ENCODE measurements around the gene HCFC2. TPM values are rescaled to one million over a fixed set of nuclear protein-coding genes. Genes with fewer than 3 reads are reported as not detected.
"Not testable (repeated sequence)": the region's sequence is repeated elsewhere in the genome, so short reads cannot be mapped to it uniquely, and the experiment has no call there.

The HCFC2 gene
- 16.8 and 17.4 TPM in 2 replicates for total RNA-seq

DNA sequence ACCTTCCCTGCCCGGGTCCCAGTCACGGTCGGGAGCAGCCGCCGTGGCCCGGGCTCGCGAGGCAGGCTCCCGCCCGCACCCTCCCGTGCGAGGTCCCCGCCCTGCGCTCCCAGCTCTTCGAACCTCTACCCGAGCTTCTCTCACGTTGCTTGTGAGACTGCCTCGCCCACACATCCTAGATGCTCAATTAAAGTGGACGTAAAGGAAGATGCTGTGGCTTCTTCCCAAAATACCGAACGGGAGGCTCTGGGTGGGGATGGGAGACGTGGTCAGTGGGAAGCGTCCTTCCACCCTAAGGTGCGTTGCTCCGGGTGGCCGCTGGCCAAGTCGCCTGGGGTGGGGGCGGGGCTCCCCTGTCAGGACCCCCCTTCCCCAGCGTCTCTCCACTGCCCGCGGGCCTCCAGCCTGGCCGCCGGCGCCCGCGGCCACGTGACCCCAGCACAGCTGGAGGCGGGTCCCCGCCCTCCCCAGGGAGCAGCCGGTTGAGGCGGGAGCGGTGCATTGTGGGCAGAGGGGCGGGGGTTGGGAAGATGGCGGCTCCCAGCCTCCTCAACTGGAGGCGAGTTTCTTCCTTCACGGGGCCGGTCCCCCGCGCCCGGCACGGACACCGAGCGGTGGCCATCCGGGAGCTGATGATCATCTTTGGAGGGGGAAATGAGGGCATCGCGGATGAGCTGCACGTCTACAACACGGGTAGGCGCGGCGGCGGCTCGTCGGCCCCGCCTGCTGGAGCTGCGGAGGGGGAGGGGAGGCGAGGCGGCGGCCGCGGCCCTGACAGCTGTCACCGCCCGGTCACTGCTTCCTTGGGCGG, at the start of gene HCFC2:
HCFC2 (plus strand) TSS at position 501 of the 811 bp plus-strand sequence; CDS start at position 531, 30 bp downstream.
- DNase-seq (ENCODE audit: low read depth in 2 of 2) = peak; percentile 53 to 87

GRCh38 chr12:104021862-104022261, 42.5 kb upstream of the HCFC2 start:
- DNase-seq (ENCODE audit: low read depth in 2 of 2) = not testable (repeated sequence)

GRCh38 chr12:104022786-104023185, 41.5 kb upstream of the HCFC2 start:
- no peak for DNase-seq (ENCODE audit: low read depth in 2 of 2)

- no peak for DNase-seq (ENCODE audit: low read depth in 2 of 2)
Measured at GRCh38 chr12:104023710-104024109, 40.6 kb upstream of the HCFC2 start.

GRCh38 chr12:104024348-104024747, 40.0 kb upstream of the HCFC2 start:
- no peak for DNase-seq (ENCODE audit: low read depth in 2 of 2)

DNA sequence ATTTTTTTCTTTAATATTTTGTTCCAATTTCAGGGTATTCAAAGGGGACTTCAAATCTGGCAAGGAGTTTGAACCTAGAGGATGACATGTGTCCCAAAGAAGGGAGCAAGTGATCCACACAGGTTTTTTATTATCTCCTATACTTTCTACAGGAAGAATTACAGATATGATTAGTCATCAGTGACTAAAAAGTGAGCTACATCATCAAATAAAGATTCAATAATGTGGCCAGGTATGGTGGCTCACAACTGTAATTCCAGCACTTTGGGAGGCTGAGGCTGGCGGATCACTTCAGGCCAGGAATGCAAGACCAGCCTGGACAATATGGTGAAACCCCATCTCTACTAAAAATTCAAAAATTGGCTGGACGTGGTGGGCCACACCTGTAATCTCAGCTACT, 38.6 kb upstream of the HCFC2 start:
- no peak for DNase-seq (ENCODE audit: low read depth in 2 of 2)

DNA sequence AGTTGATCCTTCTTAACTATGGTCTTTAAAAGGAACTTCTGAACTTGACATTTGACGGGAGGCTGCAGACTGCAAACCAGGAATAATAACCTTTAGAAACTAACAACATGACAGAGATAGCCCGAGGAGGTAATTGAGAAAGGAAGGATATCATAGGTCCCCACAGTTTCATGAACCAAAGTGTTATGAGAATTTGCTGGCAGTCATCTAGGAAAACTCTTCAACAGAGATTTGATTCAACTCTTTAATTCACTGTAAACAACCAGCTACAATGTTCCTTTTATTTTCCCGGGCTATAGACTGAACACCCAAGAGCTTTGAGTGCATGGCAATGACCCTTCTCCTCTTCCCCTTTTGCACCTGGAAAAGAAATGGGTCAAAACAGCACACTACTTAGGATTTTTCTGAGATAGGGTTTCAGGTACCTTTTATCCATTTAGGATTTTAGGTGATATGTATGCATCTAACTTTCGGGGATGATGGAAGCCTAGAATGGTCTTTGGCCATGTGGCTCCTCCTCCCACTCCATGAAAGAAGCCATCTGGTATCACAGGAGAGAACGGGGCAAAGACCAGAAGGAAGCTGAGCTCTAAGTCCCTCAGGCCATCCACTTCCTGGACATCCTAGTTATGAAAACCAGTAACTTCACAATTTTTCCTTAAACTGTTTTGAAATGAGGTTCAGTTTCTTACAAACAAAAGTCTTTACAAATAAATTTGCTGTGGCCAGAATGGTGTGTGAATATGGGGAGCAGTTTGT, 37.3 kb upstream of the HCFC2 start:
- DNase-seq (ENCODE audit: low read depth in 2 of 2) = no peak

DNA sequence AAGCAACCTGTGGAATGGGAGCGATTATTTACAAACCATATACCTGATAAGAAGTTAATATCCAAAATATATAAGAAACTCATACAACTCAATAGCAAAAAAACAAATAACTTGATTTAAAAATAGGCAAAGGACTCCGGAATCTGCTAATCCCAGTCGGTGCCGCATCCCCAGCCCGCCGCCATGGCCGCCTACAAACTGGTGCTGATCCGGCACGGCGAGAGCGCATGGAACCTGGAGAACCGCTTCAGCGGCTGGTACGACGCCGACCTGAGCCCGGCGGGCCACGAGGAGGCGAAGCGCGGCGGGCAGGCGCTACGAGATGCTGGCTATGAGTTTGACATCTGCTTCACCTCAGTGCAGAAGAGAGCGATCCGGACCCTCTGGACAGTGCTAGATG, 33.7 kb upstream of the HCFC2 start:
- not testable (repeated sequence) for DNase-seq (ENCODE audit: low read depth in 2 of 2)

- DNase-seq (ENCODE audit: low read depth in 2 of 2) = not testable (repeated sequence)
Measured at GRCh38 chr12:104036143-104036542, 28.2 kb upstream of the HCFC2 start.

GRCh38 chr12:104039769-104040168, 24.6 kb upstream of the HCFC2 start:
- not testable (repeated sequence) for DNase-seq (ENCODE audit: low read depth in 2 of 2)

DNA sequence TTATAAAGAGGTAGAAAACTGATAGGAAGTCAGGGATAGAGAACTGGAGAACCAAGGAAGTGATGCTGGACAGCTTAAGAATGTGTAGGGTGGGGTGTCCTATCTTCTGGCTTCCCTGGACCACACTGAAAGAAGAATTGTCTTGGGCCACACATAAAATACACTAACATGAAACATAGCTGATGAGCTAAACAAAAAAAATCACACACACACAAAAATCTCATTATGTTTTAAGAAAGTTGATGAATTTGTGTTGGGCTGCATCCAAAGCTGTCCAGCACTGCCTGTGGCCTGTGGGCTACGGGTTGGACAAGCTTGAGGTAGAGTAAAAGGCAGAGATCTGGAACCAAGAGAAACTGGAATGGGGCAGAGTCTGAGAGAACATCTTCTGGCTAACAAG, 21.8 kb upstream of the HCFC2 start:
- DNase-seq (ENCODE audit: low read depth in 2 of 2) = no peak

- DNase-seq (ENCODE audit: low read depth in 2 of 2) = no peak
Measured at GRCh38 chr12:104044158-104044557, 20.2 kb upstream of the HCFC2 start.

DNA sequence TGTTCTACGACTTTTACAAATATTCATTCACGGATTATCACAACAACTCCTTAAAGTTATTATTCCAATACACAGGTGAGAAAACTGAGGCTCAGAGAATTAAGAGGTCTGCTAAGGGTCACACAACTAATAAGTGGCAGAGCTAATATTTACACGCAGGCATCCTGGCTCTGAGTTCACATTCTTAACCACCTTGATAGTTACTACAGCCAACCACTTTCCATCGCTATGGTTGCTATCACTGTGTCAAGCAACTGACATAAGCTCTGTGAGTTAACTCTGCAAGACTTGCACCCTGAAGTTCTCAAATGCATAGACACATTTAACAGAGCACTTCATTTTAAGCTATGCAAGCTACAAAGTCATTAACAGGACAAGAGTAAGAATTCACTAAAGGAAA, 18.0 kb upstream of the HCFC2 start:
- DNase-seq (ENCODE audit: low read depth in 2 of 2) = no peak

DNA sequence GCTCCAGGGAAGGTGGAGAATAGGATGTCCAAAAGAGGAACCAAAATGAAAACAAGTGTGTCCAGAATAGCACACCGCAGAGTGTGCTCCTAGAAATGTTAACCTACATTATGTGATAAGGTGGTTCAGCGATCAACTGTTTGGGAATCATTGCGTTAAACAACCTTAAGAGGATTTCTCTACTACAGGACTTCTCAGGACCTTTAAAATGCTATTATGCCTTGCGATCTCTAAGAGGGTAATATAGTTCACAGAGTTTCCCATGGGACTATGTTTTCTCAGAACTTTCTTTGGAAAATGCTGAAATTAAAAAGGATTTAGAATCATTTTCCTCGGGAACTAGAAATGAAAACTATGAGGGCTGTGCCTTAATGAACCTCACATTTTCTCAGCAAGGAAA, 16.2 kb upstream of the HCFC2 start:
- no peak for DNase-seq (ENCODE audit: low read depth in 2 of 2)

GRCh38 chr12:104048811-104049210, 15.5 kb upstream of the HCFC2 start:
- DNase-seq (ENCODE audit: low read depth in 2 of 2) = no peak

DNA sequence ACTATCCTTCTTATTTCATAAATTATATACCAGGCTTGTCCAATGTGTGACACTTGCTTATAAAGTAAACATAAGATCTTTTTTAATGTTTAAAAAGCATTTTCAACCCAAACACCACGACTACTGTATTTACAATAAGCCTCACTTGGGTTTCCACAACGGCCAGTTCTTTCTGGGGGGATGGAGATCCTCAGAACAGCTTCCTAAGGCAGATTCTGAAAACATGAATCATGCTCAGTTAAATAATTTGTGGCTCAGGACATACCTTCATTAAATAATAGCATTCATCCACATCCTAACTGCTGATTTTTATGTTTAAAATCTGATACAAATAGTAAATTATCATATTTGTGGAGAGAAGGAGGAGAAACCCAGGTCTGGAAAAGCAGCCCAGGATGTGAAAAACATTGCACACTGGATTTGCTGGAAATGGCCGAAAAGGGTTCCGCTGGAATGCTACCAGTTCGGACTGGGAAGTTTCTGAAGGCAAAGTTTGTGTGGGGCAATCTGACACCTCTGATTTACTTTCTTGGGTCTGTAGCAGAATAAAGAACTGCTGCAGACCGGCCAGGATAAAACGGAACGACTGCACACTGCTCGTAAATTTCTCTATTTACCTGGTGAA, 14.9 kb upstream of the HCFC2 start:
- no peak for DNase-seq (ENCODE audit: low read depth in 2 of 2)

DNA sequence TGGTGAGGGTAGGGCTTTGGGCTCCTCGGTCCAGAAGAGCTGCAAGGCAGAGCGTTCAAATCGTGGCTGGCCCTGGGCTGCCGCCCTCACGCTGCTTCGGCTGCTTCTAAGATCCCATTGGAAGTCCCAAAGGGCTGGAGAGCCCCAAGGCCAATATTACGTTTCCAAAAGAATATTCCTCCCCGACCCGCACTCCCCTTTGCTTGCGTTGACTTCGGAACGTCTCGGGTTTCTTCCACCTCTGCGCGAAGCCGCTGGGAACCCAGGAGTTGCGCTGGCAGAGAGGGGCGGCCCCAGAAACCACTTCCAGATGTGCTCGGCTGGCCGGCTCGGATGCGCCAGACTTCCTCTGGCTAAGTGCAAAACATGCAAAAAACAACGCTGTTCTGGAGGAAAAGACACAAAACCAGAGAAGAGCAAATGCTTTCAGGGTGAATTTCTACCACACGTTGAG, 14.4 kb upstream of the HCFC2 start, which contains the start of gene GLT8D2:
GLT8D2 (minus strand) TSS at position 285 of the 454 bp plus-strand sequence. CDS start 30,539 bp downstream, outside the sequence.
- DNase-seq (ENCODE audit: low read depth in 2 of 2) = peak in 1 of 2 donors; percentile 18

GRCh38 chr12:104050436-104050835, 13.9 kb upstream of the HCFC2 start:
- DNase-seq (ENCODE audit: low read depth in 2 of 2) = no peak

DNA sequence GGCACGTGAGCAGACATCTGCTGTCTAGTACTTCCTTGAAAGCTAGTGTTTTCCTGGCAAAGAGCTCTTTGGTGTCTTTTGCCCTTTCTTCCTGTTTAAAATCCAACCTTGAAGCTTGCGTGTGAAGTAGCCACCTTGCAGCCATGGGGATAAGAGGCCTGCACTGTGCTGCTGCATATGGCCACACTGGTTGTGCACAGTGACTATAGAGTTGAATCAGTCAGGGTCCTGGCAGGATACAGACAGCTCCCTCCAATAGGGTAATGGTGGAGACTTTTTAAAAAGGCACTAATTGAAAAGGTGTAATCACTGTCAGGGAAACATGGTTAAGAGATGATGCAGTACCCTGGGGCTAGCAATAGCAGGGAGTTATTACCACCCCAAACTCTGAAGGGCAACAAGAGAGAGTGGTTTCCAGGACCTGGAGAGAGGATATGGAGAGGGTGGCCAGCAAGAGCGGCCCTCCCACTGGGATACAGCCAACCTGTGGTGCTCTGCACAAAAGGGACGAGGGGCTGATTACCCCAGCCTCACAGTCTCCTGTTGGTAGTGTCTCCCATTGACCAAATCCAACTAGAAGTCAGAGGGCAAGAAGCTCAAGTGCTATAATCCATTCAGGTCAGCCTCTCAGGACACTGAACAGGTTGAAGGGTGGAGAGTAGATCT, 9.5 kb upstream of the HCFC2 start:
- no peak for DNase-seq (ENCODE audit: low read depth in 2 of 2)

DNA sequence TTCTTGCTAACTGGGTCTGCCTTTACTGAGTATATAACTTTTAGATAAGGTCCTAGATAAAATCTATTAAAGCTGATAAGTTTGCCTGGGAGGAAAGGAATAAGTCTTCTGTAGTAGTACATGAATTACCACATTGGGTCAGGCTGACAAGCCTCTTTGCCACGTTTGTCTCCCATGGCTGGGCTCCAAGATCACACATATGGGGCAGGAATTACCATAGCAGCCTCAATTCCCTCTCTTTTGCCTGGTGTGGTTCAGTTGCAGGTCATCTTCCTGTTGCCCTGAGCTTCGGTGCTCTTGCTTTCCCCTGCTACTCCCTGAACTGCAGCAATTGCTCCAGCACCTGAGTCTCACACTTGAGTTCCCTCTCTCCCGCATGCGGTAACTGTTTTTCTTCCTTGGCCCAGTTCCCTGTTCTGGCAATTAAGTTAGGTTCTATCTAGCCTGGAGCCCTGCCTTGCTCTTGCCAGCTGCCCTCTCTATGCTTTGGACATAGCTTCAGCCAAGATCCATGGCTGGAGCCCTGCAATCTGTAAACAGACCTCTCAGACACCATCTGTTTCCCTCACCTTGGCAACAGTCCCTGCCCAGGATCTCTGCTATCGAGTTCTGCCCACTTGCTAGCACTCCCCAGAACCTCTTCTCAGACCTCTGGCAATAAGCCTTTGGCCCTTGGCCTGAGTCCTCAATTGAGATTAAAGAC, 8.5 kb upstream of the HCFC2 start:
- peak in 1 of 2 donors; percentile 78 for DNase-seq (ENCODE audit: low read depth in 2 of 2)

Data from dermis microvascular lymphatic vessel endothelial cell (primary cell).